ENCODE data around the gene CUX1. TPM values are rescaled to one million over a fixed set of nuclear protein-coding genes. Genes with fewer than 3 reads are reported as not detected.
"Not testable (repeated sequence)": the region's sequence is repeated elsewhere in the genome, so short reads cannot be mapped to it uniquely, and the experiment has no call there.

The CUX1 gene
- total RNA-seq, 4 donors from 2014 or later, result 58.2 to 295 (median 76.9) TPM

DNA sequence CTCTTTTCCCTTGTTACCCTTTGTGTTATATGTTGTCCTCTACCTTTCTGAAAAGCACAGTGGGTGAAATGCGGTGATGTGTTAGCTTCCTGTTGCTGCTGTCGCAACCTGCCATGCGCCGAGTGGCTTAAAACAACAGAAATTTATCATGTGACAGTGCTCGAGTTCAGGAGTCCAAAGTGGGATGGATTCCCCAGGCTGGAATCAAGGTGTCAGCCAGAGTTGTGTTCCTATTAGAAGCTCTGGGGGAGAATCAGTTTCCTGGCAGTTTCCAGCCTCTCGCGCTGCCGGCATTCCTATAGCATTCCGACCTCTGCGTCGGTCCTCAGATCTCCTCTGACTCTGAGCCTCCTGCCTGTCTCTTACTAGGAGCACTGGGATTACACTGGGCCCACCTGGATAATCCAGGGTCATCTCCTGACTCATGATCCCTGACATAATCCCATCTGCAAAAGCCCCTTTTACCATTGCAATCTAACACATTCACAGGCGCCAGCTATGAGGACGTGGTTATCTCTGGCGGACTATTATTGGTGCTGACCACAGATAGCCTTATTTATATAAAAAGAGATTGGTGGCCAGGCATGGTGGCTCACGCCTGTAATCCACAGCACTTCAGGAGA lies 207.5 kb downstream of the CUX1 start:
- Histone ChIP-seq H3K27ac (no peak overlapping the region), H3K4me3 (no peak overlapping the region), H3K4me1 (no peaks in the 10 kb centered on the region), H3K36me3 (no peaks in the 10 kb centered on the region), H3K9me3 (no peaks in the 10 kb centered on the region), H3K27me3 (no peaks in the 10 kb centered on the region)
- no peak for DNase-seq
- TF ChIP-seq, protein P1, sequence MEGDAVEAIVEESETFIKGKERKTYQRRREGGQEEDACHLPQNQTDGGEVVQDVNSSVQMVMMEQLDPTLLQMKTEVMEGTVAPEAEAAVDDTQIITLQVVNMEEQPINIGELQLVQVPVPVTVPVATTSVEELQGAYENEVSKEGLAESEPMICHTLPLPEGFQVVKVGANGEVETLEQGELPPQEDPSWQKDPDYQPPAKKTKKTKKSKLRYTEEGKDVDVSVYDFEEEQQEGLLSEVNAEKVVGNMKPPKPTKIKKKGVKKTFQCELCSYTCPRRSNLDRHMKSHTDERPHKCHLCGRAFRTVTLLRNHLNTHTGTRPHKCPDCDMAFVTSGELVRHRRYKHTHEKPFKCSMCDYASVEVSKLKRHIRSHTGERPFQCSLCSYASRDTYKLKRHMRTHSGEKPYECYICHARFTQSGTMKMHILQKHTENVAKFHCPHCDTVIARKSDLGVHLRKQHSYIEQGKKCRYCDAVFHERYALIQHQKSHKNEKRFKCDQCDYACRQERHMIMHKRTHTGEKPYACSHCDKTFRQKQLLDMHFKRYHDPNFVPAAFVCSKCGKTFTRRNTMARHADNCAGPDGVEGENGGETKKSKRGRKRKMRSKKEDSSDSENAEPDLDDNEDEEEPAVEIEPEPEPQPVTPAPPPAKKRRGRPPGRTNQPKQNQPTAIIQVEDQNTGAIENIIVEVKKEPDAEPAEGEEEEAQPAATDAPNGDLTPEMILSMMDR (IDR thresholded peaks at IDR 0.05), result no peak
- TF ChIP-seq POLR2A (IDR thresholded peaks at IDR 0.05), result no peak
- intact Hi-C loops (cut with DNase I; ENCODE audit: low total_unique reads), result no loop called here

DNA sequence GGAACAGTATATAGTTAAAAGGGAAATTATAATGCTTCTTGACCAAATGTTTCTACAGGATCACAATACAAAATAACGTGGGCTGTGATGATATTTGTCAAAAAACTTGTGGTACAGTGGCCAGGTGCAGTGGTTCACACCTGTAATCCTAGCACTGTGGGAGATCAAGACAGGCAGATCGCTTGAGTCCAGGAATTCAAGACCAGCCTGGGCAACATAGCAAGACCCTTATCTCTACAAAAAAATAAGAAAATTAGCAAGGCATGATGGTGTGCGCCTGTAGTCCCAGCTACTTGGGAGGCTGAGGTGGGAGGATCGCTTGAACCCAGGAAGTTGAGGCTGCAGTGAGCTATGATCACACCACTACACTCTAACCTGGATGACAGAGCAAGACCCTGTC lies 208.4 kb downstream of the CUX1 start:
- H3K9me3 ChIP-seq; DNase-seq; H3K4me1 ChIP-seq; H3K4me3 ChIP-seq; H3K27ac ChIP-seq; H3K36me3 ChIP-seq; H3K27me3 ChIP-seq; intact Hi-C loops (cut with DNase I; ENCODE audit: low total_unique reads): not testable (repeated sequence)

DNA sequence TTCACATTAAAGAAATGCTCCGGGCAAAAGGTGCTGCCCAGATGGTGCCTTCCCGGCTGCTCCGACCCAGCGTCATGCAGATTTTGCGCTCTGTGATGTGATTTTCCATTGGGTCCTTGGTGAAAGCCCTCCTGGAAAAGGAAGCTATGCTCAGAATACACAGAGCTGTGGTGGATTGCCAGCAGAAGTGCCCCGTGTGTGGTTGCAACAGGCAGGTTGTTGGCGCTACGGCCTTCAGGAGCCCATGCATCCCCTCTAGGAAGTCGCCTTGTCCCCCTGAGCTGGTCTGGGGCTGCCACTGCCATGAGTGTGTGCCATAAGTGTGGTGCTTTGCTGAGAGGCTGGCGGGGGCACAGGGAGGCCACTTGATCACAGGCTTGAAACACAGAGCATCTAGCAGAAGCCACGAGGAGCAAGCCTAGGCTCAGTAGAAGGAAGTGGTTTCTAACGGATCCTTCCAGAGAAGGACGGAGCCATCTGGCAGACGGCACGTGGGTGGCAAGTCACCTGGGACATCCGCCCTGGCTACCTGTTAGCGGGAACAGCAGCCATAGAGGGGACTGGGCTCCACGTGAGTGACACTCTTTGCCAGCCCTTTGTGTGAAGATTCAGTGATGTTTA lies 210.9 kb downstream of the CUX1 start:
- TF ChIP-seq, protein P1 (IDR thresholded peaks at IDR 0.05), result no peak
- no peak for TF ChIP-seq POLR2A (IDR thresholded peaks at IDR 0.05)
- intact Hi-C loops (cut with DNase I; ENCODE audit: low total_unique reads), result no loop called here
- DNase-seq, result no peak

DNA sequence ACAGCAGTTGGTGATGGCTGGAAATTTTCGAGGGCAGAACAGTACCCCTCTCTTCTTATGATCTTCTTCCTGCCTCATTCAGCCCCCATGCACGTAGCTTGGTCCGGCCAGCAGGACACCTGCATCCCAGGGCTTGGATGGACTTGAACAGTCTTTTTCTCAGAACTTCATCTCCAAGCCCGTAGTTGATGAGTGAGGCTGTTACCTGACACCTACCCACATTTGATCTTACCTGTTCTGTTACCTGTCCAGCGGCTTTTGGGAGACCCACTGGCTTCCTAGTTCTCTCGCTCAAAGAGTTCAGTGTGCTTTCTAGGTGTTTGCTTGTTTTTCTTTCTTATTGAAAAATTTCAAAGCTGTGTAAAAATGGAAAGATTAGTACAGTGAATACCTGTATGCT lies 212.2 kb downstream of the CUX1 start:
- Histone ChIP-seq H3K36me3 (no peaks in the 10 kb centered on the region), H3K27ac (no peak overlapping the region), H3K4me3 (no peak overlapping the region), H3K9me3 (no peaks in the 10 kb centered on the region), H3K4me1 (no peaks in the 10 kb centered on the region), H3K27me3 (no peaks in the 10 kb centered on the region)
- TF ChIP-seq, protein P1 (IDR thresholded peaks at IDR 0.05), result no peak
- no peak for TF ChIP-seq POLR2A (IDR thresholded peaks at IDR 0.05)
- DNase-seq, result no peak
- intact Hi-C loops (cut with DNase I; ENCODE audit: low total_unique reads), result no loop called here

More for the DNA sequence above, 210.9 kb downstream of the CUX1 start:
- Histone ChIP-seq H3K9me3 (no peaks in the 10 kb centered on the region), H3K4me1 (no peaks in the 10 kb centered on the region), H3K27ac (no peak overlapping the region), H3K36me3 (no peaks in the 10 kb centered on the region), H3K27me3 (no peaks in the 10 kb centered on the region), H3K4me3 (no peak overlapping the region)

DNA sequence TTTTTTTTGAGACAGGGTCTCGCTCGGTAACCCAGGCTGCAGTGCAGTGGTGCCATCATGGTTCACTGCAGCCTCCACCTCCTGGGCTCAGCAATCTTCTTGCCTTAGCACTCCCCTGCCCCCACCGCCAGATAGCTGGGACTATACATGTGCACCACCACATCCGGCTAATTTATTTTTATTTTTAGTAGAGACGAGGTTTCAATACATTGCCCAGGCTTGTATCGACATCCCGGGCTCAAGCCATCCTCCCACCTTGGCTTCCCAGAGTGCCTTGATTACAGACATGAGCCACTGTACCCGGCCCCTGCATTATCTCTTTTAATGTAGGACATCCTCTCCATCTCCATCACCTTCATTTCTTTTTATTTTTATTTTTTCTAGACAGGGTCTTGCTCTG lies 213.3 kb downstream of the CUX1 start:
- Histone ChIP-seq H3K27ac (no peak overlapping the region), H3K36me3 (no peaks in the 10 kb centered on the region), H3K27me3 (no peaks in the 10 kb centered on the region), H3K4me3 (no peak overlapping the region), H3K4me1 (no peaks in the 10 kb centered on the region), H3K9me3 (no peaks in the 10 kb centered on the region)
- TF ChIP-seq, protein P1 (IDR thresholded peaks at IDR 0.05), result no peak
- TF ChIP-seq POLR2A (IDR thresholded peaks at IDR 0.05), result no peak
- intact Hi-C loops (cut with DNase I; ENCODE audit: low total_unique reads), result no loop called here
- no peak for DNase-seq

All from uterus (tissue), 4 donors.